NOMO-1 treated with dmso at 0.1 percent for 144 hours (cell line): ENCODE results near the gene SV2A.
"Not testable (repeated sequence)": the region's sequence is repeated elsewhere in the genome, so short reads cannot be mapped to it uniquely, and the experiment has no call there.

Experiments
- DNase-seq: peaks from one replicate; lab custom pipeline; 2025; ENCODE audit not compliant: unreplicated experiment; lab: John Stamatoyannopoulos, UW

The SV2A gene

GRCh38 chr1:149917571-149918144 is at the start of gene SV2A:
TSS of gene SV2A (minus strand) at chr1:149917844. CDS start at chr1:149913840, 4,004 bp downstream.
- no peak for DNase-seq

DNA sequence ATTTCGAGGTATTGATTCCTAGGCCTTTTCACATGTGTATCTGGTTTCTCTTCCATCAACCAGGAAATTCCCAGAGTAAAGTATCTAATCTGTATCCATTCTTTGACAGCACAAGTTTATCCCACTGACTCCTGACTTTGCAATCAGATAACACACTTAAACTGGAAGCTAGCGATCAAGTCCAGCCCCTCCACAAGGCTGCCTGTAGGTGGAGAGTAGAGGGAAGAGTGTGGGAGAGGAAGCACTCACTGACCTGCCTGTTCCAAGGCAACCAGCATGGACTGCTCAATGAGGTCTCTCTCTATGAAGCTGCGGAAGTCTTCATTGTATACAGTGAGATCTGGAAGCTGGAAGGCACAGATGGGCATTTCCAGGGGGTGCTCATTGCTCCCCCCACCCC is 49.4 kb upstream of the SV2A start:
- DNase-seq = no peak

DNA sequence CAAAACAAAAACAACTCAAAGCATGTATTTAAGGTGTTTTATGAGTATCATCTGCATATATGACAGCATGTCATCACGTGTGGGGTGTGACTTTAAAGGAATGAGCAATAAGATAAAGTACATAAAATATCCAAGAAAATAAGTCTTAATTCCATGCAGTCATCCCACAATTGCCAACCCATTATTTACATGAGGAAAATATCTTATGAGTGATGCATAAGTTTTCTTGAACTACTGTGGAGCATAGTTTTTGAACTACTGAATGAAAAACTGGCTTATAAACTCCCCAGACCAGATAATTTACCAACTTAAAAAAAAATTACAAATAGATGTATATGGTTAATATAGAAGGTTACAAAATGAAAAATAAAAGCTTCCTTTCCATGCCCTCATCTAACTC is 48.8 kb upstream of the SV2A start:
- DNase-seq = no peak

- no peak for DNase-seq
Measured at GRCh38 chr1:149965440-149965839, 47.8 kb upstream of the SV2A start.

DNA sequence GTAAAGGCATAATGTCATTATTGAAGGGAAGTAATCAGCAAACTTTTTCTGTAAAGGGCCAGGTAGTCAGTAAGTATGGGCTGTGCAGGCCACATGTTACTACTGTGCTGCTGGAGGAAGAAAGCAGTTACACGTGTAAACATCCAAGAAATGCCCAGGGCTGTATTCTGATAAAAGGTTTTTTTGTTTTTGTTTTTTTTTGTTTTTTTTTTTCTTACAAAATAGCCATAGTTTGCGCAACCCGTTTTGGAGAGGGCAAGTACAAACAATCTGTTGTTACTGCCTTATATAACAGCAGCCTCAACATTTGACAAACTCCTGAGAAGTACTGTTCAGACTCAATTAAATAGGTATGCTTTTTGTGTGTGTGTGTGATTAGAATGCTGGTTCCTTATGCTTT is 45.7 kb upstream of the SV2A start:
- no peak for DNase-seq

DNA sequence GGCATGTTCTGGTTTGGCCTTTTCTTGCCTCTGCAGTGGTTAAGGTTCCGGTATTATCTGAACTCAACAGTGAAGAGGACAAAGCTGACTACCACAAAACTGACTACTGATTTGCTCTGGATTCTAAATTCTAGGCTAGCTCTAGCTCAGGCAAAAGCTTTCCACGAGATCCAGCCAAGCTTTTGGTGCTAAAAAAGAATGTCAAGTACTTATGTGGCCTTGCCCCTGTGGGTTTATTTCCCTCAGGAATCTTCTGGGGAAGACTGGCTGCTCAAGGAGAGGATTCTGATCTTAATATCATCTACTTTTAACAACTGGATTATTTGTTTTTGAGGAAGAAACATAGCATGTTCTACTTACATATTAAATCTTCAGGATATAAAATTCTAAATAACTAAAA is 45.1 kb upstream of the SV2A start:
- DNase-seq = no peak

- DNase-seq = peak; percentile 41
Measured at GRCh38 chr1:149962039-149962647, 44.5 kb upstream of the SV2A start.

GRCh38 chr1:149957548-149957947 is 39.9 kb upstream of the SV2A start:
- not testable (repeated sequence) for DNase-seq

- no peak for DNase-seq
Measured at GRCh38 chr1:149949911-149950310, 32.3 kb upstream of the SV2A start.

DNA sequence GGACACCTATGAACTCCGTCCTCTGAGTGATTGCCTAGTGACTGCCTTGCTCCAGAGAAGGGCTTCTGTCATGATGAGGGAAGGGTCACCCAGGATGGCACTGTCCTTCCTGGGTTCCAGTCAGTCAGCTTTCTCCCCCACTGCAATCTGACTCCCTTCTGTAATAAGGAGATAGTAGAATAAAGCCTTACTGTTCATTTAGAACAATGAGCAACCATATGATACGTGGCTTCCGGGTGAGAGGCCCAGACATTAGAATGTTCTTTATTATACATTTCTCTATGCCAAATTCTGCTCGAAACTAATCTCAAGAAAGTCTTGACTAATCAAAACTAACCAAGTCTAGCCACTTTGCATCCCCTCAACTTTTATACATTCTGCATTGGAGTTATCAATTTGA is 27.6 kb upstream of the SV2A start:
- DNase-seq = no peak

DNA sequence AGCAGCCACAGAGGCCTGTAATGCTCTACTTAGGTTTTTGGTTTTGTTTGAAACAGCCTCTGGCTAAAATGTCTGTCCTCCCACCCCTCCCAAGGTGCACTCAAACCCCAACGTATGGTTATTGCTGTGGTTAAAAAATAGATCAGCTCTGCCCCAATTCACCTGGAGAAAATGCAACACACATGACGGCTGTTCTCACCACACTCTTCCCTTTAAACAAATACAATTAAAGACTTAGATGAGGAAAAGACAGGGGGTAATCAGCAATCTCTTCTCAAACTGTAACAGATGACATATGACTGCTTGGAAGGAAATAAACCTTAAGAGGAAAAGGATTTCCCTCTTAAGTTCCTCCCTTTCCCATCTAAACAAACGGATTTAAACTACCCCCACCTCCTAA is 25.2 kb upstream of the SV2A start:
- DNase-seq = no peak

DNA sequence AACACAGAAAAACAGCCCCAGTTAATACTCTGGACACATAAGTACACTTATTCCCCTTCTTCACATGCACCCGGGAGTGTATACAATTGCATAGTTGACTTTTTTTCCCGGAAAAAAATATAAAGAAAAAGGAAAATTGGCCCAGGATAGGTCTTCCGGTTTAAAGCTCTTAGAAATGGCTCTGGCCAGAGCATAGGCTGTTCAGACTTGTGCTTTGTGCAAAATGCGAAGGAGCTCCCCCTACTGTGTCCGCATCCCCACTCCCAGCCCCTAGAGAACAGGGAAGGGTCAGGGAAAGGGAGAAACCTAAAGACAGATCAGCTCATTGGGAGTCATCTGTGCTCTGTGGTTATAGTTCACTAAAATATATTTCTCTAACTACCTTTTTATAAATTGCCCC is 24.6 kb upstream of the SV2A start:
- DNase-seq = no peak

GRCh38 chr1:149940427-149940826 is 22.8 kb upstream of the SV2A start:
- no peak for DNase-seq

DNA sequence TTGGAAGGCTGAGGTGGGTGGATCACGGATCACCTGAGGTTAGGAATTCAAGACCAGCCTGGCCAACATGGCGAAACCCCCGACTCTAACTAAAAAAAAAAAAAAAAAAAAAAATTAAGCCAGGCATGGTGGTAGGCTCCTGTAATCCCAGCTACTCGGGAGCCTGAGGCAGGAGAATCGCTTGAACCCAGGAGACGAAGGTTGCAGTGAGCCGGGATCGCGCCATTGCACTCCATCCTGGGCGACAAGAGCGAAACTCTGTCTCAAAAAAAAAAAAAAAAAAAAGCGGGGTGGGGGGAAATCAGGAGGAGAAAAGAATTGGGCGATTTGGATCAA is 21.0 kb upstream of the SV2A start:
- not testable (repeated sequence) for DNase-seq

GRCh38 chr1:149937759-149938158 is 20.1 kb upstream of the SV2A start:
- no peak for DNase-seq

DNA sequence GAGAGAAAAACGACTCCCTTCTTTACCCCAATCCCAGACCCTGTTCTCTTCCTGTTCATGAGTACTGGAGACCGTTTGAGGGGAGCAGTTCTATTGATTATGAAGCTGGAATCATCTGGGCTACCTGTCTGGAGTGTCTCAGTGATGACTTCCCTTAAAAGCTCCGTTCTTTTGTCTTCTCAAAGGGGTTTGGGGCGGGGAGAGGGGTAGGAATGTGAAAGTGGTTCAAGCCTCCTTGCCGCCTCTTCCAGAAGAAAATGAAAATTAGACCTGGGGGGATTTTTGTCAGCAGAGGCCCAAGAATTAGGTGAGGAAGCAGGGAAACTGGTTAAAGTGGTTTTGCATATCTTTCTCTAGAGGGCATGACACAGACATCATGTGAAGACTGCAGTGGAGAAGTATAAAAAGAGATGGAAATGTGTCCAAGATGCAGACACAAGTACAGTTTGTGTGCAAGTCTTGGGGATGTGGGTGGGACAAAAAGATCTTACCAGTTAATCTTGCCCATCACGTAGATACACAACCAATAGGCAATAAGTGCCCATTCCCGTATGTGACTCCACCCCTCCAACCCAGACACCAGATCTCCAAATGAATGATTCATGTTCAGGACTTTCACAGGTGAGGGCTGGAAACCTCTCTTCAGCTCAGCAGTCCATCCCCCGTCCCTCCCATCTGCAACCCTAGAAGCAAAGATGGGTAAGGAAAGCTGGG is 19.5 kb upstream of the SV2A start:
- DNase-seq = no peak

DNA sequence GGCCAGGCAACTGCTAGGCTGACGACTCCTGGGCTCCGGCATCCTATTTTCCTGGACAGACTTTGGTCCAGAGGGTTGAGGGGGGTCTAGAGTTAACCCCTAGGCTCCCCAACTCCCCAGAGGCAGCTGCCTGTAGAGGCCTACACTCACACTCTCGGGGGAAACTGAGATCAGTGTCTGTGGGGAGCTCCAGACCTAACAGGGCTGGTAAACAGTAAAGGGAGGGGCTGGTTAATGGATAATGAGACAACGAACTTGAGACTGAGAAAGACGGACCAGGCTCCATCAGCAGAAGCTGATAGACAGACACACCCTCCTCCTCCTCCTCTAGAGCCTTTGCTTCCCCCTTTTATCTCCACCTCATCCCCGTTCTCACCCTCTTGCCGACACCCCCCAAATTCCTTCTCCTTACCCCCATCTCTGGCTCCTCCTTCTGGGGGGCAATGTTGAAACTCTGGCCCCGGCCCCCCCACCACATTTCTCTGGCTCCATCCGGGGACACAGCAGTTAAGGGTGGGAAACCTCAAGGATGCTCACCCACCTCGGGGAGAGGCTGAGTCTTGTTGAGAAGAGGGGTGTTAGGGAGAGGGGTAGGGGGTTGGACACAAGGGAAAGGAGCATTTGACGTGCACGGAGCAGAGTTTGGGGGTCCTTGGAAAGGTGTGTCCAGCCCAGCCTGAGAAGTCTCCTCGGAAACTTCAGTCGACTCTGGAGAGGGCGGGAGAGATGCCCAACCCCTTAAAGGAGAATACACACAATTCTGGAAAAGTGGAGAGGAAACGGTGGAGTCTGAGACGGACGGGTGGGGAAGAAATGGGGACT is 18.7 kb upstream of the SV2A start, which contains the start of gene MTMR11:
MTMR11 (minus strand) TSS at position 710 of the 822 bp plus-strand sequence; CDS start at position 478, 232 bp downstream.
- no peak for DNase-seq

DNA sequence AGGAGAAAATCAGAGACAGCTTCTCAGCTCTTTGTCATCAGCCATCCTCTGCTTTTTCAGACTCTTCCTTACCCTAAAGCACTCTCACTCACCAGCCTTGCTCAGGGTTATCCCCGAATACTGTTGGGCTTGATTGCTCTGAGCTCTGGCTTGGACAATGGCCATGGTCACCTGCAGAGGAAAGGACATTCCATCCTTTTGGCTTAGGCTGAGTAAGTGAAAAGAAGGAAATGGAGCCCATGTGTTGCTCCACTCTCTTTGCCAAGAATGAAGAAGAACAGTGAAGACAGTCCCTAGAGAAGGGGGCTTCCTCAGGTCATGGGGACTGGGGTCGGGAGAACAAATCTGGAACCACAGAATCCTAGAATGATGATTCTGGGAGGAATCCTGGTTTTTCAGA is 16.7 kb upstream of the SV2A start:
- DNase-seq = no peak

DNA sequence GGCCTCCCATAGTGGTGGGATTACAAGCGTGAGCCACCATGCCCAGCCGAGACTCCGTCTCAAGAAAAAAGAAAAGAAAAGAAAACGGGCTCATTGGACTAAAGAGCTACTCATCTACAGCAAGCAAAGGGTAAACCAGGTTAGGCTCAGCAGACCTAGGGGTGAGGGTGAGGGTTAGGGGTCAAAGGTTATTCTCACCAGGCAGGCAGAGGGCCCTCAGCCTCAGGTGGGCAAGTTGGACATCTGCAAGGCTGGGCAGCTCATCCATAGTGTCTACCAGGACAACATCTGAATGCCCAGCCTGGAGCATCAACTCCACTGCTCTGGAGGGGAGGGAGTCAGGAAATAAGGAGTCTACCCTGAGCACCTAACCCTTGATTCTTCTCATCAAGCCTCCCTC is 15.6 kb upstream of the SV2A start:
- DNase-seq = no peak

DNA sequence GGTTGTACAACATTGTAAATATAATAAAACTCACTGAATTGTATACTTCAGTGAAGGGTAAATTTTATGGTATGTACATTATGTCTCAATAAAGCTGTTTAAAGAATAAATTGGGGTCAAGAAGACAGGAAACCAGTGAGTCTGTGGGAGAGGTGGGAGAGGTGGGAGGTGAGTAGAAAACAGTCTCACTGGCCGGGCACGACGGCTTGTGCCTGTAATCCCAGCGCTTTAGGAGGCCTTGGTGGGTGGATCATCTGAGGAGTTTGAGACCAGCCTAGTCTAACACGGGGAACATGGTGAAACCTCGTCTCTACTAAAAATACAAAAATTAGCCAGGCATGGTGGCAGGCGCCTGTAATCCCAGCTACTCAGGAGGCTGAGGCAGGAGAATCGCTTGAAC is 14.8 kb upstream of the SV2A start:
- no peak for DNase-seq

DNA sequence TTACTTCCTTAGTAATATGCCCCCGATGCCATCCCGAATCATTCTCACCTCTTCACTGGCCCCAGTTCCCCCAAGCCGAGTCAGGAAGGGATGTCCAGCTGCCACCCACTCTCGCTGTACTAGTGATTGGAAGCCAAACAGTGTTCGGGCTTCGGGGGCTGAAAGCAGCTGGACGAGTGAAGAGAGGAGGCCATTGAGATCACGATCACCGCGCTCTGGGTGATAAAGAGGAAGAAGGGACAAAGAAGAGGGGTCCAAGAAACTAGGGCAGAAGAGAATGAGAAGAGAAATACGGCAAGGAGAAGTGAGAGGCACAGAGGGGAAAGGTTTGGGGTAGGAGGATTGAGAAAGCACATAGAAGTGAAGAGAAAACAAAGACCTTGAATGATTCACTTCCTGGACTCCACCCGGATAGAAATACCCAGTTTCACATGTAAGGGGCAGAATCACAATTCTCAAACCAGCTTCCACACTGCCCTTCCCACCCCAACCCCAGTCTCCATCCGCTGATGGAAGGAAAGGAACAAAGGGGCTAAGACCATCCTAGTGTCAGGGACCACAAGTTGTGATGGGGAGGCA is 13.7 kb upstream of the SV2A start:
- peak; percentile 60 for DNase-seq
